Stimulated activated naive CD4-positive, alpha-beta T cell treated with Interleukin-2 at 50 U/mL for 16 hours (primary cell): ENCODE measurements around the gene KRTAP2-4.
"Not testable (repeated sequence)": the region's sequence is repeated elsewhere in the genome, so short reads cannot be mapped to it uniquely, and the experiment has no call there.

Source experiments
- DNase-seq: peaks from one replicate; lab custom pipeline; 2025; lab: John Stamatoyannopoulos, UW

The KRTAP2-4 gene

DNA sequence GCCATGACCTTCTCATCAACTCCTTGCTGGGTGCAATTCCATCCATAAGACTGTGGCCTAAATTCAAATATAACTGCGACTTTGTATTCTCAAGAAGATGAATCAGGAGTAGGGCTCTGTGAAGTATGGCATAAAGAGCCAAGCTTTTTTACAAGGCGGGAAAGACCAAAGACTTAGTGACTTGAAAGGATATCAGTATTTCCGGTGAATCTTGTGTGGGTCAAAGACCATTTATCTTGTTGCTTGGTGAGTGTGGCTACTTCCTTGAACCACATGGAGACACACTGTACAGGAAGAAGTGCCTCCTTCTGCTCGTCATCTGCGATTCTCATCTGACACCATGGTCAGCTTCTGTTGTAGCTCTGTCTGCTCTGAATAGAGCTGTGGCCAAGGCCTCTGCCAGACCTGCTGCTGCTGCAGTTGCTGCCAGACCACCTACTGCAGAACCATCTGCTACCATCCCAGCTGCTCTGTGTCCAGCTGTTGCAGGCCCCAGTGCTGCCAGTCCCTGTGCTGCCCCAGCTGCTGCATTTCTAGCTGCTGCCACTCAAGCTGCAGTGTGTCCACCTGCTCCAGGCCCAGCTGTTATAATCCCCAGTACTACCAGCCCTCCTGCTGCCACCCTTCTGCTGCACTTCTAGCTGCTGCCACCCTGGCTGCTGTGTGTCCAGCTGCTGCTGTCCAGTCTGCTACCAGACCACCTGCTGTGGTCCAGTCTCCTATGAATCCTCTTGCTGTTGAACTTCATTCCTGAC is 6.1 kb upstream of the KRTAP2-4 start:
- no peak for DNase-seq

DNA sequence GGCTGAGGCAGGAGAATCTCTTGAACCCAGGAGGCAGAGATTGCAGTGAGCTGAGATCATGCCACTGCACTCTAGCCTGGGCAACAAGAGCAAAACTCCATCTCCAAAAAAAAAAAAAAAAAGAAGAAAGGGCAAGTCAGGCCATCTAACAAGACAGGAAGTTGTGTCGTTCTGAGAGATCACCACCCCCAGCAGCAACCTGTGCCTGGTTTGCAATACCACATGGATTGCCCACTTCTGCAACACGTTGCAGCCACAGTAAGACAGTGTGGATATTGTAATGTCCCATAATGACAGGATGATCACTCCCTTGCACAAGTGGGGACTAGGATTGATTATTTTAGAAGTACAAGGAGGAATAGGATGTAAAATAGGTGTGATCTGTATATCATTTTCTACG is 3.4 kb upstream of the KRTAP2-4 start:
- DNase-seq: no peak

DNA sequence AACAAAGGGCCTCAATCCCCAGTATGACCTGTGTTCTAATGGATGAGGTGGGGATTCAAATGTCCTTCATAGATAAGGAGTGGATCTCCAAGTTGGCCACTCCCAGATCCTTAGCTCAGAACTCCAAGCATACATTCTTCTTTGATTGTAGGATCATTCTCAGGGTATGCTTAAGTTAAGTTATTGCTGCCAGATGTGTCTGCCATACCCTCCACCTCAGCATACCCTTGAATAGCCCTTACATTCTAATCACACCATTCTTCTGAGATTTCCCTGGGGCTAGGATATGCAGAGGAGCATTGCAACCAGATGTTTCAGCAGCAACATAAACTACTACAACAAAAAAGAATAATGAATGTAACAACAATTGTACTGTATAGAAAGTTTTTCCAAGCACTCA is 1.6 kb upstream of the KRTAP2-4 start:
- no peak for DNase-seq

DNA sequence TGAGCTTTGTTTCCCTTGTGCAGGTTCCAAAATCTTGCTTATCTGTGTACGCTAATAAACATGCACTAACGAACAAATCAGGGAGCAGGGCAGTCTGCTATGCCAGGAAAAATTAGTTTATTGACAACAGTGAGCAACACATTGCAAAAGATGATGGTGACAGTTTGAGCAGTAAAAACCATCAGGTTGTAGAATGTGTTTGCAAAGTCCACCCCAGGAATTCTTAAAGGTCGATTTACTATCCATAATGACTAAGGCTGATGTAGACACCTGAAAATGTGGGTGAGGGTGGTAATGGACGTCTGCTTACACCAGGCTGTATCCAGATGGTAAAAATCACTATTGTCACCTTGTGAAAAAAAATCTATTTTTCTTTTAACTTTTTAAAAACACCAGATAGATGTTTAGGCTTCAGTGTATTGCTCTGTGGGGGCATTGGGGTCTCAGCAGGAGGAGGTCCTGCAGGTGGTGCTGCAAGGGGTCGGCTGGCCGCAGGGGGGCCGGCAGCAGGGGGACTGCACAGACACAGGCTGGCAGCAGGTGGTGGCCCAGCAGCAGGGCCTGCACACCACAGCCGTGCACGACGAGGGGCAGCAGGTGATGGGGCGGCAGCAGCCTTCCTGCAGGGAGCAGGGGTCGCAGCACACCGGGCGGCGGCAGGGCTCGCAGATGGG is 526 bp downstream of the KRTAP2-4 start:
- DNase-seq: not testable (repeated sequence)

DNA sequence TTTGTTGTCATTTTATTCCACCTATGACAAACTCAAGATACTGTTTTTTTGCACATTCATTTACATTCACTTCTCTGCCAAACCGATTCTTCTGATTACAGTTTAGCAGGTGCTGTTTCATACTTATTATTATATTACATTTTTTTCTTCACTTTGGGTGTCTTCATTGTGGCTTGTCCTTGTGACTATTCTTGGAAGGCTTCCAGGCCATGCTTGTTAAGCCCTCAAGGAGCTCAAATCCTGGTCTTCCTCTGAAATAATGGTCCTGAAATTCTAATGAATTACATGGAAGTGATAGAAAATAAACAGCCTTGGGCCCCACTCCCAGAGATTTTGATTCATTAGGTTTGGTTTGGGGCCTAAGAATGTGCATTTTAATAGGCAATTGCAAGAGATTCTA is 1.4 kb downstream of the KRTAP2-4 start:
- DNase-seq: no peak

DNA sequence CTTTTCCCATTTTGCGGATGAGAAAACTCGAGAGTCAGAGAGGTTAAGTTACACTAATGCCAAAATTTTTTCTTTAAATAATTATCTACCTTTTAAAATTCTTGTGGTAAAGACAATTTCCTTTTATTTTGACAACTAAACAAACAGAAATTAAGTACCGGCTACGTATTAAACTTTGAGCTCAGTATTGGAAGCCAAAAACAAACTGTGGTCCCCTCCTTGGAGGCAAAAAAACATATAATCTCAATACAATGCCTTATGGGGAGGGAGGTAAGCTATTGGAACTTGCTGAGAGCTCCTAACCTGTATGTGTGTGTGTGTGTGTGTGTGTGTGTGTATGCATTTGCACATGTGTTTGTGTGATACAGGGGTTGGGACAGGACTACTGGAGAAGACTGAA is 2.2 kb downstream of the KRTAP2-4 start:
- no peak for DNase-seq

DNA sequence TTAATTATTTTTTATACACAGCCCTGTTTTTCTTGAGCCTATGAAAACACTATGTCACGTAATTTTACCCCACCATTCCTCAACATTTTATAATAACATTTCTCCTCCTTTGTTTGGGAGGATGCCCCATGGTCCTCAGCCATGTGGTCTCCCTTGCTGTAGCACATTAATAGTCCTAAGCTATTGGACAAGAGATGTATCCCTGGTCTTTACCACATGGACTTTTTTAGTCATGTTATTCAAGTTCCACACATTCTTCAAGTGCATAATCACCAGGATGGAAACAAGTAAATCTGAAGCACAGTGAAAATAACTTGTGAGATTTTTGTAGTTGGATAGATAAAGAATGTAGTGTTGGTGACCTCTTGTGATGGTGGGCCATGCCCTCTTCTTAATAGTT is 3.7 kb downstream of the KRTAP2-4 start:
- DNase-seq: no peak

DNA sequence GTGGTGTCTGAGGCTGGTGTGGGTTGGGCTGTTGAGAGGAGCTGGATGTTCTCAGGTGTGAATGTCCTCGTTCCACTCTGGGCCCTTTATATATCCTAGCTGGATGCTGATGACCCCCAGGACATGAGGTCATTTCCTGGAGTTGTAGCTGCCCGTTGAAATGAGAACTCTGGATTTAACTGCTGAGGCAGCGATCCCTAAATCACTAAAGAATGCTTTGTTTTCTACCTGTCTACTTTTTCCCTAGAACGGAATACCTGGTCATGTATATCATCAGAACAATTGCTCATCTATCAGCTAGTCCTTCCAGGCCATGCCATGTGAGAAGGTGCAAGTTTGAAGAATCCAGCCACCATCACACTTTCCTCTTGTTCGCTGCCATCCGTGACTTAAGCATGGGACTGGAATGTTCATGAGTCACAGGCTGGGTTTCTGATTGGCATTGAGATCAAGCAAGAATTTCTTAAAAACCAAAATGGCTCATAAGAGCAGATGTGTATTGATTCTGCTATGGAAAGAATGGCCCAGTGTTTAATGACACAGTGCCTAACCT is 5.6 kb downstream of the KRTAP2-4 start, which contains the start of gene KRTAP2-3:
Gene KRTAP2-3, minus strand, starts transcription at position 63 of the 553 bp plus-strand sequence. CDS start 64 bp downstream, outside the sequence.
- DNase-seq: no peak

DNA sequence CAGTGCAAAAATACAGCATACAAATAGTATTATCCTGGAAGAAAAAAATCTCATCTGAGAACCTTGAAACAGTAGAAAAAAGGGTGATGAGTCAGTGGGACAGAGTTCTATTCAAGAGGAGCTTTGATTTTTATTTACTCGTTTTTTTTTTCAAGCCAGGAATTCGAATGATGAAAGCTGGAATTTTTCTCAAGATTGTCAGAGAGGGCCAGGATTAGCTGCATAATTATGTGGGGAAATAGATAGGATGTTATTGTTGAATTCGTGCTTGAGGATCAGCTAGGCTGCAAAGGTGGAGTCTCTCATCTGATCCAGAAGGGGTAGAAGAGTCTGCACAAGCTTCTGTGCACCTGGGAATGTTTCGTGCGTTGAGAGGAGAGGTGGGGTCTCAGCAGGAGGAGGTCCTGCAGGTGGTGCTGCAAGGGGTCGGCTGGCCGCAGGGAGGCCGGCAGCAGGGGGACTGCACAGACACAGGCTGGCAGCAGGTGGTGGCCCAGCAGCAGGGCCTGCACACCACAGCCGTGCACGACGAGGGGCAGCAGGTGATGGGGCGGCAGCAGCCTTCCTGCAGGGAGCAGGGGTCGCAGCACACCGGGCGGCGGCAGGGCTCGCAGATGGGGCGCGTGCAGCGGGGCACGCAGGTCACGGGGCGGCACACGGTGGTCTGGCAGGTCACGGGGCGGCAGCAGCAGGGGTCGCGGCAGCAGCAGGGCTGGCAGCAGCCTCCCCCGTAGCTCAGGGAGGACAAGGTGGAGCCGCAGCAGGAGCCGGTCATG is 6.2 kb downstream of the KRTAP2-4 start:
- DNase-seq: not testable (repeated sequence)

DNA sequence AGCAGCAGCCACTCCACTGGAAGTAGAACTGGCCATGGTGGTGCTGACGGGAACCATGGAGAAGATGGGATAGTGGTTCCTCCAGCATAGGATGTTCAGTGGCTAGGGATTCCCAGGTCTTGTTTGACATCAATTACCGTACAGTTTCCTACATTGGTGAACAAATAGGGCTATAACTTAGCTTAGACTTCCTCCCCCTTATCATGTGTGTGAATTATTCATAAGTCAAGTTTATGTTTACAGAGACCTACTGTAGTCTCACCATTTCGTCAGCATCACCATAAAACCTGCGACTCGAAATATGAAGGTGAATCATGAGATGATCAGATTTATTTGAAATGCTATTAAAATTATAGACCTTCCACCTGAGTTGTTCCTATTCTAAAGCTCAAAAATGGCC is 6.9 kb downstream of the KRTAP2-4 start:
- no peak for DNase-seq

DNA sequence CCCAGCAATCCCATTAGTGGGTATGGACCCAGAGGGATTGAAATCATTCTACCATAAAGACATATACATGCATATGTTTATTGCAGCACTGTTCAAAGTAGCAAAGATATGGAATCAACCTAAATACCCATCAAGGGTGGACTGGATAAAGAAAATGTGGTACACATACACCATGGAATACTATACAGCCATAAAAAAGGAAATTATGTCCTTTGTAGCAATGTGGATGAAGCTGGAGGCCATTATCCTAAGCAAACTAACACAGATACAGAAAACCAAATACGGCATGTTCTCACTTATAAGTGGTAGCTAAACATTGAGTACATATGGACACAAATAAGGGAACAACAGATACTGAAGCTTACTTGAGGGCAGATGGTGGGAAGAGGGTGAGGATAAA is 8.1 kb downstream of the KRTAP2-4 start:
- DNase-seq: no peak

DNA sequence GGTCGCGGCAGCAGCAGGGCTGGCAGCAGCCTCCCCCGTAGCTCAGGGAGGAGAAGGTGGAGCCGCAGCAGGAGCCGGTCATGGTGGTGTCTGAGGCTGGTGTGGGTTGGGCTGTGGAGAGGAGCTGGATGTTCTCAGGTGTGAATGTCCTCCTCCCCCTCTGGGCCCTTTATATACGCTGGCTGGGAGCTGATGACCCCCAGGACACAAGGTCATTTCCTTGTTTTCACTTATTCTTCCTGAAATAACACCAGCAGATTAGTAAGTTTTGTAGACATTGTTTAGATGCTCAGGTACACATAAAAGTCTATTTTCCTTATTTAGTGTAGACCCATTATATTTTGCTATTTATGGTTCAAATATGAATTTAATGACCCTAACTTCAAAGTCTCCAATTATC is 10.5 kb downstream of the KRTAP2-4 start, which contains the start of gene KRTAP2-2:
Gene KRTAP2-2, minus strand, starts transcription at position 101 of the 400 bp plus-strand sequence. Its CDS starts 19 bp downstream, at position 82.
- DNase-seq: not testable (repeated sequence)

DNA sequence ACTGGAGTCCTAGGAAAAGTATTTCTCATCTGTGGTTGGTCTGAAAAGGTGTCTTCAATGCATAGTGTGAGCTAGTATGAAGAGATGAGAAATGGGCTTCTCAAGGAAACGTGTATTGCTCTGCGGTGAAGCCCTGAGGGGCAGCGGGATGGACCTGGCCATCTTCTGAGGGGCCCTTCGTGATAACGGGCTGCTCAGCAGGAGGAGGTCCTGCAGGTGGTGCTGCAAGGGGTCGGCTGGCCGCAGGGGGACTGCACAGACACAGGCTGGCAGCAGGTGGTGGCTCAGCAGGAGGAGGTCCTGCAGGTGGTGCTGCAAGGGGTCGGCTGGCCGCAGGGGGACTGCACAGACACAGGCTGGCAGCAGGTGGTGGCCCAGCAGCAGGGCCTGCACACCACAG is 11.1 kb downstream of the KRTAP2-4 start:
- not testable (repeated sequence) for DNase-seq

DNA sequence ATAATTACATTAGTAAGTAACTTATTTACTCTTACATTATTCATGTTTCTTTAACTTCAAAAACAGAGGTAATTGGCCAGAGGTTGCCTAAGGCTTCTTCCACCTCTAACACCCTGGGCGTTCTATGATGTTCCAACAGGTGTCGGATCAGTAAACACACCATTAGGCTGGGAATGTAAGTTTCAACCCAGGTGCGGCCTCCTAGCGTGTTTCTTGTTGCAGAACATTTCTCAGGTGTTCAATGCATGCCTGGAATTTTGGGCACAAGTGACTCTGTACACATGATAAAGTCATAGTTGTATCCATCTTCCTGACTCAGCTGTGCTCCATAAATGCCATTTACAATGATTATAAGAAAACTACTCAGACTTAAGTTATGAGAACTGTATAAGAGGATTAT is 11.7 kb downstream of the KRTAP2-4 start:
- DNase-seq: no peak

DNA sequence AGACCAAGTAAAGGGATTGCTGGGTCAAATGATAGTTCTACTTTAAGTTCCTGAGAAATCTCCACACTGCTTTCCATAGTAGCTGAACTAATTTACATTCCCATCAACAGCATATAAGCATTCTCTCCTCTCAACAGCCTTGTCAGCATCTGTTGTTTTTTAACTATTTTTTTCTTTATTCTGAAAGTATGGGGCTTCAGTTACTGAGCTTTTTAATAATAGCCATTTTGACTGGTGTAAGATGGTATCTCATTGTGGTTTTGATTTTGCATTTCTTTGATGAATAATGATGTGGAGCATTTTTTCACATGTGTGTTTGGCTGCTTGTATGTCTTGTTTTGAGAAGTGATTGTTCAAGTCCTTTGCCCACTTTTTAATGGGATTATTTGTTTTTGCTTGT is 13.1 kb downstream of the KRTAP2-4 start:
- no peak for DNase-seq

DNA sequence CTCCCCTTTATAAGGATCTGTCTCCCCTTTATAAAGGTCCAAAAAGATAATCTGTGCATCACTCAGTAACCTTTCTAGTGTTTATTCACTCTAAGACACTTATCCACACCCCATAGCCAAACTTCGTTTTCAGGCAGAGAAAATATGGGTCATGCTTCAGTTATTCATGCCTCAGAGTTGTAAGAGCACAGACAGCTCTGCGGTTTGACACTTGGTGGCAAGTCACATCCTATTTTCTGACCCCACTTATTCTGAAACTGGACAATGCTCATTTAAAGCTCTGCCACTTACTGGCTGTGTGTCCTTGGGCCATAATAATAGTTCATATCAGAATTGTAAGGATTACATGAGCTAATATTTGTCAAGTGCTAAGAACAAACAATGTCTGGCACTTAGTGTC is 16.6 kb downstream of the KRTAP2-4 start:
- no peak for DNase-seq

DNA sequence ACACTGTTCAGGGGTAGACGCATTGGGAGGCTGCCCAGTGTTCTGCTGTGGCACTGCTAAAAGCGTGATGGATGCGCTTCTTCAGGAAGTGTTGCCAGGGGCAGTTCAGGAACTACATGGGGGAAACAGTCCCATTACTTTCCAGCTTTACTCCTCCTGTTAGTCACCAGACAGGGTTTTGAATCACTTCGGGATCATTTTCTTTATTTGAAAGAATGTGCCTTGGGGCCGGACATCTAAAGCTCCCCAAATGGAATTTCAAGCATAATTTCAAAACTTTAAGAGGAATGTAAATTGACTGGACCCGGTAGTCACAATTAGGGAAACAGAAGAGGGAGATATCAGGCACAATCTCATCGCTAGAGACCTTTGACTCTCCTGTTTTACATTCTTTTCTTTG is 17.2 kb downstream of the KRTAP2-4 start:
- DNase-seq: no peak

DNA sequence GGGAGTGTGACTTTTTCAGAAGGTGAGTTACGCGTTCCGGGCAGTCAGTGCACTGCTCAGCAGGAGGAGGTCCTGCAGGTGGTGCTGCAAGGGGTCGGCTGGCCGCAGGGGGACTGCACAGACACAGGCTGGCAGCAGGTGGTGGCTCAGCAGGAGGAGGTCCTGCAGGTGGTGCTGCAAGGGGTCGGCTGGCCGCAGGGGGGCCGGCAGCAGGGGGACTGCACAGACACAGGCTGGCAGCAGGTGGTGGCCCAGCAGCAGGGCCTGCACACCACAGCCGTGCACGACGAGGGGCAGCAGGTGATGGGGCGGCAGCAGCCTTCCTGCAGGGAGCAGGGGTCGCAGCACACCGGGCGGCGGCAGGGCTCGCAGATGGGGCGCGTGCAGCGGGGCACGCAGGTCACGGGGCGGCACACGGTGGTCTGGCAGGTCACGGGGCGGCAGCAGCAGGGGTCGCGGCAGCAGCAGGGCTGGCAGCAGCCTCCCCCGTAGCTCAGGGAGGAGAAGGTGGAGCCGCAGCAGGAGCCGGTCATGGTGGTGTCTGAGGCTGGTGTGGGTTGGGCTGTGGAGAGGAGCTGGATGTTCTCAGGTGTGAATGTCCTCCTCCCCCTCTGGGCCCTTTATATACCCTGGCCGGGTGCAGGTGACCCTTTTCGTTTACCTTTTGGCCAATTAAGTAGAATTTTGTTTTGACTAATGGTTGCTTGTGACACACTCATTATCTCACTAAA is 18.8 kb downstream of the KRTAP2-4 start, which contains the start of gene KRTAP2-1:
Gene KRTAP2-1, minus strand, starts transcription at position 582 of the 731 bp plus-strand sequence. Its CDS starts 49 bp downstream, at position 533.
- DNase-seq: not testable (repeated sequence)

DNA sequence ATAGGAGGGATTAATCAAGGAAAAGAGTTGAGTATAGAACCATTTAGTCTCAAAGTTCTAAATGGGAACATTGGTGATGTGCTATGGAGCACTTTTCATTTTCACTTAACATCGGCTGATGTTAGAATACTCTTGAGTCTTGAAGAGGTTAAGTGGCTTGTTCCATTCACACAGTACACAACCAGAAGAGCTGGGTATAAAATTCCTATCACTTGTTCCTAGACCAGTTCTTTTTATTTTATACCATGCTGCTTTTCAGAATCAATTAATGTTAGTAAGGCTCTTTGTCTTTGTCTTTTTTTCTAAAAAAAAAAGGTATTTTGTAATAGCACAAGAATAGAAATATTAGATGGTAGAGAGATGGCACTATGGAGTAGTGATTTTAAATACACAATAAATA is 22.7 kb downstream of the KRTAP2-4 start:
- no peak for DNase-seq

DNA sequence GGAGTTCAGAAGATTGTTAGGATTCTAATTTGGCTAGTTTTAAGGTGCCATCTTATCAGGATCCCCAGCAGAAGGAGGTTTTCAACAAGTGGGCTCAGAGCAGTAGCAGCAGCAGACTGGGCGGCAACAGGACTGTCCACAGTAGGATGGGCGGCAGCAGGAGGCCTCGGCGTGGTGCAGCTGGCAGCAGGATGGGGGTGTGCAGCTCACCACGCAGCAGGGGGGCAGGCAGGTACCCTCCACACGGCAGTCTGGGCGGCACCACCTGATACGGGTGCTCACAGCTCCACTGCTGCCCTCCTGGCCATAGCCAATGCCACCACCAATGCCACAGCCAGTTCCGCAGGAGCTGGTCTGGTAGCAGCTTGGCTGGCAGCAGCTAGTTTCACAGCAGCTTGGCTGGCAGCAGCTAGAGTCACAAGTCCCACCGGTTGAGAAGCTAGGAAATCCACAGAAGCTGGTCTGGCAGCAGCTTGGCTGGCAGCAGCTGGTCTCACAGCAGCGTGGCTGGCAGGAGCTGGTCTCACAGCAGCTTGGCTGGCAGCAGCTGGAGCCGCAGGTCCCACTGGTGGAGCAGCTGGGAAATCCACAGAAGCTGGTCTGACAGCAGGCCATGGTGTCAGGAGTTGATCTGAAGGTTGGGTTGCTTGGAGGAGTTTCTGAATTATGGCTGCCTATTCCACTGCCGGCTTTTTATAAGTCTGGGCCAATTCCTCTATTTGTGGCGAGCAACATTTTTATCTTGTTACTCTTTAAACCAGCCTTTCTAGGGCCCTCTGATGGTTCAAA is 24.7 kb downstream of the KRTAP2-4 start, which contains the start of gene KRTAP1-1:
Gene KRTAP1-1, minus strand, starts transcription at position 668 of the 789 bp plus-strand sequence. Its CDS starts 53 bp downstream, at position 615.
- not testable (repeated sequence) for DNase-seq
